Measurements from ENCODE around the gene FGF14. TPM values are rescaled to one million over a fixed set of nuclear protein-coding genes. Genes with fewer than 3 reads are reported as not detected.

Gene FGF14
- total and polyA plus RNA-seq, 2 of the 4 experiments (the other 2 are of a cell fraction), result under 0.01 TPM; not detected in 1

DNA sequence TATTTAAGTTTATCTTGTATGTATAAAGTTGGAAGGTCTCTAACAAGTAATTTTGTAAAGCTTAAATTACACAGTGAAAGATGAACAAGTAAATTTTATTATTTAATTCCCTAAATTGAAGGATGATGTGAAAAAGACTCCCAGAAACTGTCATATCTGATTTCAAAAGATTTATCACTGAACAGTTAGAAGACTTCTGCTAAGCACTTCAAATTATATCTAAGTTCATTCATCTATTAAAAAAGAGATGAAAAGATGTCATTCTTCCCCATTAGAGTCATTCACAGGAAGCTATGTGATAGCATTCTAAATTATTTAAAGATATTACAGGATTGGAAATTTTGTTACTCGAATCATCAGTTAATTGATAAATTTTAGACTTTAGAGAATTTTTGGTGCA is 590.0 kb downstream of the FGF14 start:
- H3K4me3 ChIP-seq (ENCODE audit: insufficient read depth, low read depth, low read length), result no peak overlapping the region
- H3K79me1 ChIP-seq (ENCODE audit: low read depth in 1 of 2, low read length in 2 of 2), result no peaks in the 10 kb centered on the region
- dilution Hi-C loops (cut with HindIII; ENCODE audit: low sequenced_read_pairs, unreplicated experiment) (no loop called here), intact Hi-C loops (cut with micrococcal nuclease) (no loop called here), in situ Hi-C loops (cut with MboI; ENCODE audit: low sequenced_read_pairs) (no loop called here)
- H3K4me2 ChIP-seq (ENCODE audit: low read depth, low read length), result no peak overlapping the region
- H3K9ac ChIP-seq (ENCODE audit: low read depth, low read length), result no peak overlapping the region
- H4K8ac ChIP-seq (ENCODE audit: low read depth in 2 of 2, low read length in 2 of 2), result no peak overlapping the region
- H2BK120ac ChIP-seq (ENCODE audit: low read depth, low read length), result no peak overlapping the region
- TF ChIP-seq SMC3 (IDR thresholded peaks at IDR 0.05; ENCODE audit: low read depth, low read length), result no peak
- TF ChIP-seq CHD1 (IDR thresholded peaks at IDR 0.05; ENCODE audit: low read depth, low read length), result no peak
- TF ChIP-seq USF2 (IDR thresholded peaks at IDR 0.05; ENCODE audit: low read depth, low read length), result no peak
- TF ChIP-seq BHLHE40 (IDR thresholded peaks at IDR 0.05; ENCODE audit: low read depth, low read length), result no peak
- no peak for TF ChIP-seq CEBPB (IDR thresholded peaks at IDR 0.05; ENCODE audit: low read depth, low read length)
- TF ChIP-seq CTCF (conservative IDR thresholded peaks at IDR 0.05; ENCODE audit: low read depth, low read length), result no peak
- no peak for TF ChIP-seq RFX5 (IDR thresholded peaks at IDR 0.05; ENCODE audit: low read depth, low read length)
- no peak for TF ChIP-seq FOS (IDR thresholded peaks at IDR 0.05; ENCODE audit: low read depth, low read length)
- no peak for TF ChIP-seq MAFK (IDR thresholded peaks at IDR 0.05; ENCODE audit: low read depth, low read length)
- TF ChIP-seq MAZ (IDR thresholded peaks at IDR 0.05; ENCODE audit: borderline replicate concordance, low read depth, low read length), result no peak
- TF ChIP-seq RAD21 (IDR thresholded peaks at IDR 0.05; ENCODE audit: low read length), result no peak
- TF ChIP-seq POLR2A (IDR thresholded peaks at IDR 0.05; ENCODE audit: low read depth, low read length), result no peak
- no peak for TF ChIP-seq RCOR1 (IDR thresholded peaks at IDR 0.05; ENCODE audit: insufficient replicate concordance, low read length)
- TF ChIP-seq NFE2L2 (IDR thresholded peaks at IDR 0.05; ENCODE audit: low read depth, low read length), result no peak
- TF ChIP-seq, protein P1, sequence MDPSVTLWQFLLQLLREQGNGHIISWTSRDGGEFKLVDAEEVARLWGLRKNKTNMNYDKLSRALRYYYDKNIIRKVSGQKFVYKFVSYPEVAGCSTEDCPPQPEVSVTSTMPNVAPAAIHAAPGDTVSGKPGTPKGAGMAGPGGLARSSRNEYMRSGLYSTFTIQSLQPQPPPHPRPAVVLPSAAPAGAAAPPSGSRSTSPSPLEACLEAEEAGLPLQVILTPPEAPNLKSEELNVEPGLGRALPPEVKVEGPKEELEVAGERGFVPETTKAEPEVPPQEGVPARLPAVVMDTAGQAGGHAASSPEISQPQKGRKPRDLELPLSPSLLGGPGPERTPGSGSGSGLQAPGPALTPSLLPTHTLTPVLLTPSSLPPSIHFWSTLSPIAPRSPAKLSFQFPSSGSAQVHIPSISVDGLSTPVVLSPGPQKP (IDR thresholded peaks at IDR 0.05; ENCODE audit: borderline replicate concordance, low read depth, low read length), result no peak
- no peak for TF ChIP-seq MXI1 (IDR thresholded peaks at IDR 0.05; ENCODE audit: borderline replicate concordance, low read depth, low read length)
- no peak overlapping the region for H2AK9ac ChIP-seq (replicated peaks; ENCODE audit: low read depth, low read length, poor library complexity)
- no TSS peak for BruUV-seq (replicated peaks)
- no peaks in the 10 kb centered on the region for H3K36me3 ChIP-seq (ENCODE audit: control insufficient read depth, insufficient read depth, low read length)
- no peaks in the 10 kb centered on the region for H3K27me3 ChIP-seq (ENCODE audit: control insufficient read depth, insufficient read depth, low read length)
- H3K9me1 ChIP-seq (ENCODE audit: insufficient read depth, low read length), result no peaks in the 10 kb centered on the region
- no peak for ATAC-seq (ENCODE audit: low read depth)
- no peak overlapping the region for H2AFZ ChIP-seq (replicated peaks; ENCODE audit: low read length, poor library complexity)
- H2BK5ac ChIP-seq (ENCODE audit: low read depth, low read length, poor library complexity, severe bottlenecking), result no peak overlapping the region
- no peak overlapping the region for H2BK20ac ChIP-seq (ENCODE audit: low read depth, low read length)
- H2AK5ac ChIP-seq (ENCODE audit: low read depth, low read length), result no peak overlapping the region
- H3K56ac ChIP-seq (ENCODE audit: extremely low read depth, insufficient read depth, low read length), result no peak overlapping the region
- POLR2A ChIA-PET (ENCODE audit: unreplicated experiment), result no interaction called here
- no peaks in the 10 kb centered on the region for H3K4me1 ChIP-seq (ENCODE audit: control insufficient read depth, insufficient read depth, low read length)
- H3K14ac ChIP-seq (replicated peaks; ENCODE audit: low read depth, low read length), result no peak overlapping the region
- CTCF ChIA-PET, result no interaction called here
- H2BK15ac ChIP-seq (ENCODE audit: low read depth, low read length), result no peak overlapping the region
- no peaks in the 10 kb centered on the region for H4K20me1 ChIP-seq (ENCODE audit: insufficient read depth, low read length)
- H4K91ac ChIP-seq (ENCODE audit: insufficient read depth, low read depth, low read length), result no peak overlapping the region
- no peak overlapping the region for H3K18ac ChIP-seq (ENCODE audit: low read depth, low read length)
- H3K4ac ChIP-seq (ENCODE audit: low read depth, low read length), result no peak overlapping the region
- no peak for DNase-seq
- no peak overlapping the region for H3K23ac ChIP-seq (ENCODE audit: low read depth, low read length)
- no peak overlapping the region for H4K5ac ChIP-seq (ENCODE audit: low read depth, low read length)
- no peak overlapping the region for H3K27ac ChIP-seq (ENCODE audit: insufficient read depth, low read length)
- WGBS, 2 experiments (ENCODE audit: extremely low coverage in 2 of 2, insufficient read length in 1 of 2), result no CpG with 5 or more reads among the region's 1 CpG
- H3K9me3 ChIP-seq (ENCODE audit: control insufficient read depth, insufficient read depth, low read length), result no peaks in the 10 kb centered on the region

Data from IMR-90 (cell line).